Gastroesophageal sphincter (tissue), 4 donors: ENCODE data around the gene RPTOR. TPM values are rescaled to one million over a fixed set of nuclear protein-coding genes. Genes with fewer than 3 reads are reported as not detected.
A peak's percentile ranks its signal among the peaks of the same experiment; 100 is the strongest.

Experiments
- ATAC-seq: fragments of 150-250 bp; one replicate; pipeline ENCODE4 v1.9.1; 2016; ENCODE audit warnings: mild to moderate bottlenecking, moderate library complexity
- H3K27ac ChIP-seq, 4 donors: fragments of 200-600 bp; sonication (generic) in 3 of 4; 1 replicate in 3 of 4; 2 replicates in 1 of 4; pipeline ENCODE4 v1.5.1; 2016 to 2019
- H3K27me3 ChIP-seq: fragments of 200-600 bp; sonication (generic); one replicate; pipeline ENCODE4 v1.5.1; 2019
- H3K36me3 ChIP-seq, 2 donors: fragments of 200-600 bp; sonication (generic); one replicate each; pipeline ENCODE4 v1.5.1; 2019; ENCODE audit warnings: control low read depth in 1 of 2
- H3K4me1 ChIP-seq, 3 donors: fragments of 200-600 bp; sonication (generic); 1 replicate in 2 of 3; 2 replicates in 1 of 3; pipeline ENCODE4 v1.5.1; 2016 to 2019; ENCODE audit warnings: control low read depth in 2 of 3
- H3K4me3 ChIP-seq, 2 donors: fragments of 200-600 bp; sonication (generic); one replicate each; pipeline ENCODE4 v1.5.1; 2019; ENCODE audit warnings: mild to moderate bottlenecking in 1 of 2, moderate library complexity in 1 of 2
- H3K9me3 ChIP-seq, 3 donors: fragments of 200-600 bp; sonication (generic); one replicate each; pipeline ENCODE4 v1.5.1; 2017 to 2019; ENCODE audit warnings: control low read depth in 2 of 3
- EP300 ChIP-seq: sonication (generic); formaldehyde crosslinking; IDR thresholded peaks from one replicate; pipeline ENCODE4 v1.6.1; 2017; ENCODE audit warnings: antibody characterized with exemption, mild to moderate bottlenecking
- POLR2A ChIP-seq, 2 donors: fragments of 450-650 bp; IDR thresholded peaks; one replicate each; pipeline ENCODE4 v1.6.1; 2017; ENCODE audit warnings: antibody characterized with exemption in 2 of 2, mild to moderate bottlenecking in 2 of 2, moderate library complexity in 1 of 2
- POLR2AphosphoS5 ChIP-seq: sonication (generic); formaldehyde crosslinking; IDR thresholded peaks from one replicate; pipeline ENCODE4 v1.6.1; 2017; ENCODE audit warnings: antibody characterized with exemption
- WGBS, 2 donors: methylation state at CpG; one replicate each; pipeline ENCODE4 v1.1.5; 2018; ENCODE audit warnings: low coverage in 1 of 2; 5-methylcytosine and 5-hydroxymethylcytosine counted together
- total RNA-seq, 4 donors: library from RNA; depleted of rRNA; stranded (reverse); fragments of >200 nt; gene quantifications; one replicate each; pipeline ENCODE4 v1.1.0, GENCODE V29; 2016
- TF ChIP-seq, protein P1 (sequence below), 4 experiments: fragments of 200-600 bp in 2 of 4; fragments of 450-650 bp in 2 of 4; sonication (generic) in 1 of 4; IDR thresholded peaks; one replicate each; pipeline ENCODE4 v1.5.1; 2017 to 2019; ENCODE audit warnings: antibody characterized with exemption in 4 of 4, mild to moderate bottlenecking in 2 of 4, moderate library complexity in 2 of 4

Gene RPTOR
- total RNA-seq, 4 donors from 2014 or later: 25.7 to 56.8 (median 39.7) TPM

DNA sequence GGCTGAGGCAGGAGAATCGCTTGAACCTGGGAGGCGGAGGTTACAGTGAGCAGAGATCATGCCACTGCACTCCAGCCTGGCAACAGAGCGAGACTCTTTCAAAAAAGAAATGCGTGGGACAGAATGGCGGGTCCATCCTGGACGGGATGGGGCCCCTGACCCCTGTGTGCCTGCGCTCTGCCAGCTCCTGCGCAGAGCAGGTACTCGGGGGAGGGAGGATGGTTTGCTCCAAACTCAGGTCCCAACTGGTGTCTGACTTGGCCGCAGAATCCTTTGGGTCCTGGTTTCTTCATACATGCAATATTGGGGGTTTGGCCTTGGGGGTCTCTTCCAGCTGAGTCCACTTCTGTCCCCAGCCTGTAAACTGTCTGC lies 457.4 kb downstream of the RPTOR start:
- Histone ChIP-seq H3K27ac (no peak overlapping the region), H3K36me3 (peaks cover 0 to 34% of the 10 kb centered on the region in 2 donors), H3K27me3 (peaks cover 34% of the 10 kb centered on the region), H3K4me1 (peaks cover 0 to 33% (median 12%) of the 10 kb centered on the region in 3 donors), H3K4me3 (no peak overlapping the region), H3K9me3 (no peaks in the 10 kb centered on the region)
- TF ChIP-seq, protein P1, sequence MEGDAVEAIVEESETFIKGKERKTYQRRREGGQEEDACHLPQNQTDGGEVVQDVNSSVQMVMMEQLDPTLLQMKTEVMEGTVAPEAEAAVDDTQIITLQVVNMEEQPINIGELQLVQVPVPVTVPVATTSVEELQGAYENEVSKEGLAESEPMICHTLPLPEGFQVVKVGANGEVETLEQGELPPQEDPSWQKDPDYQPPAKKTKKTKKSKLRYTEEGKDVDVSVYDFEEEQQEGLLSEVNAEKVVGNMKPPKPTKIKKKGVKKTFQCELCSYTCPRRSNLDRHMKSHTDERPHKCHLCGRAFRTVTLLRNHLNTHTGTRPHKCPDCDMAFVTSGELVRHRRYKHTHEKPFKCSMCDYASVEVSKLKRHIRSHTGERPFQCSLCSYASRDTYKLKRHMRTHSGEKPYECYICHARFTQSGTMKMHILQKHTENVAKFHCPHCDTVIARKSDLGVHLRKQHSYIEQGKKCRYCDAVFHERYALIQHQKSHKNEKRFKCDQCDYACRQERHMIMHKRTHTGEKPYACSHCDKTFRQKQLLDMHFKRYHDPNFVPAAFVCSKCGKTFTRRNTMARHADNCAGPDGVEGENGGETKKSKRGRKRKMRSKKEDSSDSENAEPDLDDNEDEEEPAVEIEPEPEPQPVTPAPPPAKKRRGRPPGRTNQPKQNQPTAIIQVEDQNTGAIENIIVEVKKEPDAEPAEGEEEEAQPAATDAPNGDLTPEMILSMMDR (IDR thresholded peaks at IDR 0.05): no peak
- no peak for TF ChIP-seq EP300
- WGBS, 2 donors: 73% methylated on average over 3 of the region's 10 CpGs; no CpG with 5 or more reads in 1 of the 2 donors
- ATAC-seq: no peak

DNA sequence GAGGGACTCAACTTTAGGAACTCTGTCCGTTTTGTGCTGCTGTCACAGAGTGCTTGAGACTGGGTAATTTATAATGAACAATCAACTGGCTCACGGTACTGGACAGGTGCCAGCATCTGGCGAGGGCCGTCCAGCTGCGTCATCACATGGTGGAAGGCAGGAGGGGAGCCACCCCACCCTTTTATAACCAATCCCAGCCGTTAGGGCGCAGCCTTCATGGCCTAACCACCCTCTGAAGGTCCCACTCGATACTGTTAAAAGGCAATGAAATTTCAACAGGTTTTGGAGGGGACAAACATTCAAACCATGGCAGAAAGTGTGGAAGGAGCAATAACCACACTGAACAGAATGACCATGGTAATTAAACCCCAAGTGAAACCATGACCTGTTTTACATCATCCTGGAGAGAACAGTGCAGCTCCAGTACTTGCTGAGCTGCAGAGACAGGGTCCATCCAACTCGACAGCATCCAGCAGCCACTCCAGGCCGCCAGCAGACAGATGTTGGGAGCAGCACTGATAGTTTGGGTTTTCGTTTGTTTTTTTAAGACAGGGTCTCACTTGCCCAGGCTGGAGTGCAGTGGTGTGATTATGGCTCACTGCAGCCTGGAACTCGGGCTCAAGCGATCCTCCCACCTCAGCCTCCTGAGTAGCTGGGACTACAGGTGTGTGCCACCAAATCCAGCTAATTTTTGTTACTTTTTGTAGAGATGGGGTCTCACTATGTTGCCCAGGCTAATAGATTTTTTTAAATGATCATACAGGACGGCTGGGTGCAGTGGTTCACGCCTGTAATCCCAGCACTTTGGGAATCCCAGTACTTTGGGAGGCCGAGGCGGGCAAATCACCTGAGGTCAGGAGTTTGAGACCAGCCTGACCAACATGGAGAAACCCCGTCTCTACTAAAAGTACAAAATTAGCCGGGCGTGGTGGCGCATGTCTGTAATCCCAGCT lies 458.0 kb downstream of the RPTOR start:
- WGBS, 2 donors: 16 to 49% methylated on average over 12 to 13 of the region's 21 CpGs
- H3K36me3 ChIP-seq: peaks cover 0 to 27% of the 10 kb centered on the region in 2 donors
- H3K4me3 ChIP-seq: no peak overlapping the region
- peaks cover 0 to 33% (median 12%) of the 10 kb centered on the region in 3 donors for H3K4me1 ChIP-seq
- peak; percentile 60 for ATAC-seq
- no peak for TF ChIP-seq EP300
- TF ChIP-seq, protein P1 (IDR thresholded peaks at IDR 0.05): no peak
- TF ChIP-seq POLR2AphosphoS5: peak; percentile 48
- TF ChIP-seq POLR2A (IDR thresholded peaks at IDR 0.05): no peak
- no peak overlapping the region for H3K27ac ChIP-seq
- no peaks in the 10 kb centered on the region for H3K9me3 ChIP-seq
- H3K27me3 ChIP-seq: peaks cover 34% of the 10 kb centered on the region

DNA sequence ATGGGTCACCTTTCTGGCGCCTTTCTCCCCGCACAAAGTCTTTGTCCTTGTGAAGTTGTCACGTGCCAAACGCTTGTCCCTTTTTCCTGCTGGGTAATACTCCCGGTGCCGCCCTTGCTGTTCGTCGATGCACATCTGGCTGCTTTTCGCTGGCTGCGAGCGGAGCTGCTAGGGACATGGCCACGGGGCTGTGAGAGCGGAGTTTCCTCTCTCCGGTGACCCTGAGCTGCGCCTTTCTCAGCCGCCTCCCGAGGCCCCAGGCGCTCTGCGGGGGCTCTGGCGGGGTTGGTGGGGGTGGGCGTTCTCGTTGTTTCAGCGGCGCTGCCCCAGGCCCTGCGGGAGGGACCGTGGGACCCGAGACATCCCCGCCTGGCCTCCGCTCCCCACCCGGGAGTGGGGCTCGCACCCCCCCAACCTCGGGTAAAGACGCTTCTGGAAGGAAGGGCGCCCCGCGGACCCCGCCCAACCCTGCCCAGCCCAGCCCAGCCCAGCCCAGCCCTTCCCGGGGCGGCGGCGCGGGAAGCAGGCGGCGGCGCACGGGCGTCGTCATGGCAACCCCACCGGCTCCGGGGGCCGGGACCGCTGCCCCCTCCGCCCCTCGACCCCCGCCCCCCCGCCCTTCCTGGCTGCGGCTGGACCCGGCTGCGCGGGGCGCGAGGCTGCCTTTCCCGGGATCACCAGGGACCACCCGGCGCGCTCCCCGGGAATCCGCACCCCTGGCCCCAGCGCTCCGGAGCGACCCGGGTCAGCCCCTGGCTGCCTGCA lies 459.3 kb downstream of the RPTOR start:
- peaks cover 34% of the 10 kb centered on the region for H3K27me3 ChIP-seq
- H3K4me1 ChIP-seq: peaks cover 0 to 33% (median 12%) of the 10 kb centered on the region in 3 donors
- peak overlapping the region in 1 of 4 donors; percentile 11 for H3K27ac ChIP-seq
- peak; percentile 26 for ATAC-seq
- peaks cover 0 to 15% of the 10 kb centered on the region in 2 donors for H3K36me3 ChIP-seq
- H3K9me3 ChIP-seq: no peaks in the 10 kb centered on the region
- WGBS, 2 donors: 22% methylated on average over 5 of the region's 72 CpGs; no CpG with 5 or more reads in 1 of the 2 donors
- TF ChIP-seq EP300 (no peak), POLR2A (IDR thresholded peaks at IDR 0.05) (no peak), POLR2AphosphoS5 (no peak)
- TF ChIP-seq, protein P1 (IDR thresholded peaks at IDR 0.05): no peak
- H3K4me3 ChIP-seq: peak overlapping the region in 1 of 2 donors; percentile 45

DNA sequence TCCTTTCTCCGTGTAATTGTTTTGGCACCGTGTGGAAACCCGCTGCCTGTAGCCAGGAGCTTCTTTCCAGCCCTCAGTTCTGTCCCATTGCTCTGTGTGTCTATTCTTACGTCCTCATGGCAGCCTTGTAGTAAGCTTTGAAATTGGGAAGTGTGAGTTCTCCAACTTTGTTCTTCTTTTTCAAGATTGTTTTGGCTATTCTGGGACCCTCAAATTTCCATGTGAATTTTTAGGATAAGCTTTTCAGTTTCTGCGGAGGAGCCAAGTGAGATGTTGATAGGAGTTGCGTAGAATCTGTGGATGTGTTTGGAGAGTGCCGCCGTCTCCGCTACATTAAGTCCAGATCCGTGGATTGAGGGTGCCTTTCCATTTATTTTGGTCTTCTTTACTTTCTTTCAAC lies 462.3 kb downstream of the RPTOR start:
- peaks cover 0 to 29% (median 12%) of the 10 kb centered on the region in 3 donors for H3K4me1 ChIP-seq
- no peak overlapping the region for H3K4me3 ChIP-seq
- WGBS, 2 donors: 75 to 87% methylated on average over 6 to 10 of the region's 10 CpGs
- no peak overlapping the region for H3K27ac ChIP-seq
- peaks cover 0 to 12% (median 0%) of the 10 kb centered on the region in 3 donors for H3K9me3 ChIP-seq
- H3K27me3 ChIP-seq: peaks cover 34% of the 10 kb centered on the region
- no peak for ATAC-seq
- TF ChIP-seq, protein P1 (IDR thresholded peaks at IDR 0.05): no peak
- TF ChIP-seq POLR2AphosphoS5 (no peak), POLR2A (IDR thresholded peaks at IDR 0.05) (no peak), EP300 (no peak)
- H3K36me3 ChIP-seq: no peaks in the 10 kb centered on the region
